H1 (cell line): Measurements from ENCODE around the gene DHTKD1. TPM values are rescaled to one million over a fixed set of nuclear protein-coding genes. Genes with fewer than 3 reads are reported as not detected.

Source experiments
- CTCF ChIA-PET: fragments of 300-600 bp; sonication (Branson Sonifier 250); formaldehyde crosslinking; loops from one replicate; lab custom pipeline; 2021; ENCODE audit not compliant: partially characterized antibody; lab: Charles Lee
- POLR2A ChIA-PET: fragments of 300-600 bp; sonication (Branson Sonifier 250); formaldehyde crosslinking; loops from one replicate; lab custom pipeline; 2021; ENCODE audit warnings: inconsistent platforms; ENCODE audit not compliant: partially characterized antibody; lab: Charles Lee
- DNase-seq, 2 experiments: peaks; one replicate each; pipeline versions ENCODE4 v3.0.0 to v3.0.0-alpha.2; 2010 to 2022; ENCODE audit warnings: low spot score in 2 of 2, low read depth in 1 of 2, mixed read lengths in 1 of 2
- FAIRE-seq: peaks from 2 replicates; lab custom pipeline; 2011; peaks lifted over from hg19 to GRCh38; lab: Jason Lieb, UNC
- H2AFZ ChIP-seq: 2 replicates; pipeline ENCODE4 v1.8.1; 2012; ENCODE audit warnings: low read length, inconsistent platforms
- H2AK5ac ChIP-seq: 2 replicates; pipeline ENCODE4 v1.6.1; 2013; ENCODE audit warnings: low read depth, low read length
- H2BK120ac ChIP-seq: replicated peaks from 2 replicates; pipeline ENCODE3; 2013; ENCODE audit warnings: low read depth, low read length, inconsistent platforms
- H2BK12ac ChIP-seq: 2 replicates; pipeline ENCODE4 v1.6.1; 2013; ENCODE audit warnings: low read depth, low read length
- H2BK15ac ChIP-seq: 2 replicates; pipeline ENCODE4 v1.6.1; 2013; ENCODE audit warnings: low read length
- H2BK20ac ChIP-seq: 2 replicates; pipeline ENCODE4 v1.6.1; 2013; ENCODE audit warnings: low read length
- H2BK5ac ChIP-seq: 2 replicates; pipeline ENCODE4 v1.6.1; 2013; ENCODE audit warnings: low read depth, low read length
- H3K14ac ChIP-seq: 2 replicates; pipeline ENCODE4 v1.6.1; 2013; ENCODE audit warnings: inconsistent platforms; ENCODE audit not compliant: insufficient read length
- H3K18ac ChIP-seq: 2 replicates; pipeline ENCODE4 v1.6.1; 2013; ENCODE audit warnings: low read length; ENCODE audit errors: extremely low read depth
- H3K23ac ChIP-seq: 2 replicates; pipeline ENCODE4 v1.6.1; 2013; ENCODE audit warnings: inconsistent platforms; ENCODE audit not compliant: insufficient read length
- H3K23me2 ChIP-seq: 2 replicates; pipeline ENCODE4 v1.6.1; 2013; ENCODE audit warnings: low read depth, low read length
- H3K27ac ChIP-seq: 2 replicates; pipeline ENCODE4 v1.6.1; 2011; ENCODE audit warnings: low read depth, low read length, inconsistent platforms
- H3K27me3 ChIP-seq, 4 experiments: replicated peaks in 1 of 4; 1 replicate in 1 of 4; 2 replicates in 3 of 4; pipeline versions ENCODE4 v1.6.1 to v1.8.1; 2011 to 2013; ENCODE audit warnings: low read length in 3 of 4, mild to moderate bottlenecking in 3 of 4, inconsistent platforms in 2 of 4, mixed read lengths in 2 of 4, moderate library complexity in 1 of 4; ENCODE audit not compliant: control insufficient read depth in 3 of 4, insufficient read depth in 3 of 4; ENCODE audit errors: extremely low read depth in 1 of 4
- H3K36me3 ChIP-seq, 4 experiments: 2 replicates each; pipeline versions ENCODE4 v1.6.1 to v1.8.1; 2011 to 2013; ENCODE audit warnings: mild to moderate bottlenecking in 4 of 4, low read length in 3 of 4, moderate library complexity in 2 of 4, control low read depth in 1 of 4, inconsistent platforms in 1 of 4; ENCODE audit not compliant: insufficient read depth in 4 of 4, control insufficient read depth in 2 of 4
- H3K4ac ChIP-seq: replicated peaks from 2 replicates; pipeline ENCODE3; 2013; ENCODE audit warnings: low read length, low read depth, mixed read lengths, inconsistent platforms; ENCODE audit not compliant: insufficient read length
- H3K4me1 ChIP-seq, 4 experiments: replicated peaks in 1 of 4; 1 replicate in 1 of 4; 2 replicates in 3 of 4; pipeline versions ENCODE4 v1.6.1 to v1.8.1; 2011 to 2013; ENCODE audit warnings: low read length in 3 of 4, inconsistent platforms in 2 of 4, mixed read lengths in 1 of 4; ENCODE audit not compliant: insufficient read depth in 4 of 4, control insufficient read depth in 3 of 4
- H3K4me2 ChIP-seq, 2 experiments: 2 replicates each; pipeline versions ENCODE4 v1.6.1 to v1.8.1; 2011 to 2013; ENCODE audit warnings: low read depth in 2 of 2, low read length in 2 of 2, control low read depth in 1 of 2, inconsistent platforms in 1 of 2, mild to moderate bottlenecking in 1 of 2; ENCODE audit not compliant: insufficient read depth in 1 of 2
- H3K4me3 ChIP-seq, 4 experiments: fragments of 200-600, 300-600 bp in 1 of 4; sonication (generic), shearing (Covaris generic), sonication (Bioruptor Twin) in 1 of 4; 2 replicates each; pipeline versions ENCODE4 v1.5.1 to v1.8.1; 2011 to 2016; ENCODE audit warnings: low read length in 4 of 4, low read depth in 3 of 4, control low read depth in 2 of 4, inconsistent platforms in 2 of 4, mild to moderate bottlenecking in 2 of 4, mixed read lengths in 1 of 4, moderate library complexity in 1 of 4; ENCODE audit not compliant: insufficient read depth in 2 of 4; ENCODE audit errors: extremely low read depth in 1 of 4
- H3K56ac ChIP-seq: replicated peaks from 2 replicates; pipeline ENCODE3; 2013; ENCODE audit warnings: low read depth, mild to moderate bottlenecking, mixed read lengths, low read length, inconsistent platforms; ENCODE audit not compliant: insufficient read length
- H3K79me1 ChIP-seq: 2 replicates; pipeline ENCODE4 v1.6.1; 2013; ENCODE audit warnings: low read depth, low read length, control low read depth
- H3K79me2 ChIP-seq, 2 experiments: 2 replicates each; pipeline versions ENCODE4 v1.6.1 to v1.8.1; 2012 to 2013; ENCODE audit warnings: low read length in 2 of 2, mild to moderate bottlenecking in 2 of 2, inconsistent platforms in 1 of 2; ENCODE audit not compliant: insufficient read depth in 2 of 2, control insufficient read depth in 1 of 2
- H3K9ac ChIP-seq, 4 experiments: replicated peaks in 1 of 4; 1 replicate in 1 of 4; 2 replicates in 3 of 4; pipeline versions ENCODE4 v1.6.1 to v1.8.1; 2011 to 2013; ENCODE audit warnings: low read depth in 3 of 4, low read length in 3 of 4, control low read depth in 2 of 4, mild to moderate bottlenecking in 2 of 4, moderate library complexity in 2 of 4, inconsistent platforms in 1 of 4; ENCODE audit errors: extremely low read depth in 1 of 4
- H3K9me3 ChIP-seq, 2 experiments: 2 replicates each; pipeline versions ENCODE4 v1.6.1 to v1.8.1; 2012 to 2013; ENCODE audit warnings: mild to moderate bottlenecking in 2 of 2, moderate library complexity in 2 of 2, control low read depth in 1 of 2, inconsistent platforms in 1 of 2, low read depth in 1 of 2, low read length in 1 of 2, mixed read lengths in 1 of 2; ENCODE audit not compliant: insufficient read depth in 2 of 2
- H4K20me1 ChIP-seq, 2 experiments: replicated peaks in 1 of 2; 2 replicates each; pipeline versions ENCODE3 to v1.8.1; 2011 to 2013; ENCODE audit warnings: inconsistent platforms in 2 of 2, low read length in 2 of 2, mild to moderate bottlenecking in 1 of 2; ENCODE audit not compliant: insufficient read depth in 2 of 2, control insufficient read depth in 1 of 2
- H4K5ac ChIP-seq: 2 replicates; pipeline ENCODE4 v1.6.1; 2013; ENCODE audit warnings: low read length, low read depth, mixed read lengths, inconsistent platforms; ENCODE audit not compliant: insufficient read length
- H4K8ac ChIP-seq: 2 replicates; pipeline ENCODE4 v1.8.0; 2013; ENCODE audit warnings: mild to moderate bottlenecking, moderate library complexity, low read length, inconsistent platforms; ENCODE audit not compliant: insufficient read depth; ENCODE audit errors: extremely low read depth
- H4K91ac ChIP-seq: replicated peaks from 2 replicates; pipeline ENCODE3; 2013; ENCODE audit warnings: low read length, mixed read lengths, inconsistent platforms; ENCODE audit not compliant: insufficient read length
- HDAC2 ChIP-seq, 2 experiments: fragments of 300-600 bp in 1 of 2; sonication (generic) in 1 of 2; IDR thresholded peaks; 2 replicates each; pipeline ENCODE4 v1.6.1; 2011 to 2012; ENCODE audit warnings: low read depth in 2 of 2, low read length in 2 of 2, mild to moderate bottlenecking in 2 of 2, moderate library complexity in 2 of 2, borderline replicate concordance in 1 of 2, inconsistent platforms in 1 of 2
- SIN3A ChIP-seq, 2 experiments: IDR thresholded peaks in 1 of 2; conservative IDR thresholded peaks in 1 of 2; 2 replicates each; pipeline ENCODE4 v1.6.1; 2011 to 2012; ENCODE audit warnings: low read length in 2 of 2, improper control_type of control experiment in 1 of 2, low read depth in 1 of 2, mild to moderate bottlenecking in 1 of 2
- WGBS, 2 experiments: shearing (Covaris generic) in 1 of 2; methylation state at CpG; one replicate each; pipeline versions ENCODE4 v1.1.6 to v1.1.7; 2013 to 2015; ENCODE audit warnings: low lambda C conversion rate in 2 of 2, mixed read lengths in 2 of 2, inconsistent platforms in 1 of 2, low coverage in 1 of 2, missing lambda C conversion rate in 1 of 2; ENCODE audit not compliant: insufficient replicate concordance in 2 of 2, insufficient coverage in 1 of 2, insufficient read length in 1 of 2; ENCODE audit errors: extremely low coverage in 1 of 2, missing lambda C conversion rate in 1 of 2; 5-methylcytosine and 5-hydroxymethylcytosine counted together
- polyA plus RNA-seq, 7 experiments: library from polyadenylated mRNA; depleted of rRNA in 3 of 7; stranded (reverse) in 5 of 7; unstranded in 2 of 7; fragments of >200 nt in 5 of 7; fragments of 200-250 nt in 2 of 7; gene quantifications; 1 replicate in 5 of 7; 2 replicates in 1 of 7; 4 replicates in 1 of 7; pipeline versions ENCODE4 v1.2.1 to v1.2.3, GENCODE V29; 2011 to 2013; ENCODE audit warnings: missing spikeins in 2 of 7, mixed read lengths in 2 of 7
- total RNA-seq: library from RNA; stranded (reverse); fragmentation: NEBNext Ultra II Directional; extraction: Animal tissue kit (Norgen Biotek cat#: 25700); gene quantifications from 2 replicates; pipeline ENCODE4 v1.2.1, GENCODE V29; 2021

Gene DHTKD1
- total and polyA plus RNA-seq, 2 of the 8 experiments (the other 6 are each of a cell fraction or from before 2014, with no cell fraction given): 49.8 to 74.9 TPM

DNA sequence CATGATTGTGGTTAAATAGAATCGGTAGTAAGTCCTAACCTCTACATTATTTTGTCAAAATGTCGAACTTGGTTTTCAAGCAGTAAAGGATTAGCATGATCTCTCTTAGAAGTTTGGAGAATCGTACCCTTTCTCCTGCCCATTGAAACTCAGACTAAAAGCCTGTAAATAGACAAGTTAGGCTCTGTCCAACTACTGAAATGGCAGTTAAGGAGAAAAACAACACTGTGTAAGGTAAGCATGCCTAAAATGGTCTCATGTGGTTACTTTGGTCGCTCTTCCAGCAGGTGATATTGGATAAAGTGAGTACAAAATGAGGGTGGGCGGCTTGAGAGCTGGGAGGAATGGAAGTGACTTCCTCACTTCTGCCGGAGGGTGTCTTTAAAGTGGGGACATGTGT, 85.8 kb downstream of the DHTKD1 start:
- no peak overlapping the region for H4K8ac ChIP-seq
- no peak overlapping the region for H2AK5ac ChIP-seq
- no peak overlapping the region for H3K4me3 ChIP-seq
- no peak overlapping the region for H2BK5ac ChIP-seq
- no peak overlapping the region for H3K18ac ChIP-seq
- no peaks in the 10 kb centered on the region for H3K9me3 ChIP-seq
- H3K4me1 ChIP-seq: no peaks in the 10 kb centered on the region
- 90% methylated on average over 6 of the region's 6 CpGs; no CpG with 5 or more reads in 1 of the 2 experiments for WGBS, 2 experiments
- no peaks in the 10 kb centered on the region for H4K20me1 ChIP-seq
- H3K36me3 ChIP-seq: peaks cover 0 to 5% (median 0%) of the 10 kb centered on the region in 4 experiments; a peak in 3 of 8 replicates
- no peak overlapping the region for H3K4me2 ChIP-seq
- no peak overlapping the region for H3K14ac ChIP-seq
- no peak overlapping the region for H4K5ac ChIP-seq
- no peak overlapping the region for H3K23ac ChIP-seq
- no peaks in the 10 kb centered on the region for H3K23me2 ChIP-seq
- FAIRE-seq (no peak), DNase-seq (no peak)
- H3K4ac ChIP-seq: no peak overlapping the region
- peaks cover 0 to 1% (median 0%) of the 10 kb centered on the region in 4 experiments; a peak in 1 of 7 replicates for H3K27me3 ChIP-seq
- ChIA-PET POLR2A (no interaction called here), CTCF (no interaction called here)
- no peak overlapping the region for H4K91ac ChIP-seq
- H2BK20ac ChIP-seq: no peak overlapping the region
- H3K79me1 ChIP-seq: no peaks in the 10 kb centered on the region
- no peak overlapping the region for H2AFZ ChIP-seq
- H3K79me2 ChIP-seq: no peaks in the 10 kb centered on the region
- no peak overlapping the region for H2BK15ac ChIP-seq
- no peak overlapping the region for H2BK120ac ChIP-seq
- no peak overlapping the region for H3K56ac ChIP-seq
- no peak overlapping the region for H3K27ac ChIP-seq
- no peak overlapping the region for H2BK12ac ChIP-seq
- no peak overlapping the region for H3K9ac ChIP-seq
- TF ChIP-seq SIN3A (conservative IDR thresholded peaks at IDR 0.05 in 1 of 2, IDR thresholded peaks at IDR 0.05 in 1 of 2; ENCODE audit: low read depth in 1 of 2, low read length in 2 of 2) (no peak), HDAC2 (IDR thresholded peaks at IDR 0.05; ENCODE audit: borderline replicate concordance in 1 of 2, low read depth in 2 of 2, low read length in 2 of 2) (no peak)
